ENCODE results near the gene USP7.

DNA sequence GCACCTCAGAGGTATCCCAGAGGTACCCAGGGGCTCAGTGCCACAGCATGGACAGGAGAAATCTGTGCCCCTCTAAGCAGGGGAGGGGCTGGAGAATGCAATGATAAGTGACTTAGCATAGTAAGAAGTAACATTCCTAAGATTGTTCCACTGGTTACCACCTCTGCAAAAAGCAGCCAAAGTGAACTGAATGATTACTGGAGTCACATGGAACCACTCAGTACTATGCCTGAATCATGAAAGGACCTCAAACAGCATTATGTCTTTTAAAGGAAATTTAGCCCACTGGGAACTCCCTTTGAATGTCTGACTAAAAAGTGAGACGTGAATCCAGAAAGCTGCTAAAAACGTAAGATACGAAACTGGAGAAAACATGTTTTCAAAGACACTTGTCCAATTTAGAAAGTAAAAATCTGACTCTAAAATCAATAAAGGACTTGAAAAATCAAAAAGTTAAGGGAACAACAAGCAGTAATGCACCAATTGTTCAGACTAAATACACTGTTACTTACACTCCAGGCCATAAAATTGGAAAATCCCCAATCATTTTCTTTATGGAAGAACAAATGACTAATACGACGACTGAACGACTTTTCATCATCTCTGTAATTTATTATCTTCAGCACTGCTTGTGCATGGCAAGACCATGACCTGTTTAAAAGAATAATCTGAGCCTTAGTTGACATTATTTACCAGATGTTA is 42.9 kb downstream of the USP7 start:
- TF ChIP-seq, protein P1, sequence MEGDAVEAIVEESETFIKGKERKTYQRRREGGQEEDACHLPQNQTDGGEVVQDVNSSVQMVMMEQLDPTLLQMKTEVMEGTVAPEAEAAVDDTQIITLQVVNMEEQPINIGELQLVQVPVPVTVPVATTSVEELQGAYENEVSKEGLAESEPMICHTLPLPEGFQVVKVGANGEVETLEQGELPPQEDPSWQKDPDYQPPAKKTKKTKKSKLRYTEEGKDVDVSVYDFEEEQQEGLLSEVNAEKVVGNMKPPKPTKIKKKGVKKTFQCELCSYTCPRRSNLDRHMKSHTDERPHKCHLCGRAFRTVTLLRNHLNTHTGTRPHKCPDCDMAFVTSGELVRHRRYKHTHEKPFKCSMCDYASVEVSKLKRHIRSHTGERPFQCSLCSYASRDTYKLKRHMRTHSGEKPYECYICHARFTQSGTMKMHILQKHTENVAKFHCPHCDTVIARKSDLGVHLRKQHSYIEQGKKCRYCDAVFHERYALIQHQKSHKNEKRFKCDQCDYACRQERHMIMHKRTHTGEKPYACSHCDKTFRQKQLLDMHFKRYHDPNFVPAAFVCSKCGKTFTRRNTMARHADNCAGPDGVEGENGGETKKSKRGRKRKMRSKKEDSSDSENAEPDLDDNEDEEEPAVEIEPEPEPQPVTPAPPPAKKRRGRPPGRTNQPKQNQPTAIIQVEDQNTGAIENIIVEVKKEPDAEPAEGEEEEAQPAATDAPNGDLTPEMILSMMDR (IDR thresholded peaks at IDR 0.05; ENCODE audit: low read depth, low read length, poor library complexity, severe bottlenecking), result no peak
- TF ChIP-seq EZH2phosphoT487 (IDR thresholded peaks at IDR 0.05; ENCODE audit: borderline replicate concordance, low read length), result no peak
